PC-9 (cell line): ENCODE data around the gene BBS9. TPM values are rescaled to one million over a fixed set of nuclear protein-coding genes. Genes with fewer than 3 reads are reported as not detected.

ENCODE experiments used
- BruUV-seq: library from RNA; stranded (reverse); fragments of 400-500 nt; replicated peaks from 2 replicates; lab custom pipeline; 2021; lab: Mats Ljungman, UMichigan
- CTCF ChIA-PET: fragments of 300-600 bp; sonication (Branson Sonifier 250); formaldehyde crosslinking; loops from one replicate; lab custom pipeline; 2022; ENCODE audit warnings: antibody characterized with exemption; lab: Charles Lee
- POLR2A ChIA-PET: fragments of 300-600 bp; sonication (Branson Sonifier 250); formaldehyde crosslinking; loops from one replicate; lab custom pipeline; 2022; ENCODE audit warnings: antibody characterized with exemption; ENCODE audit not compliant: unreplicated experiment; lab: Charles Lee
- DNase-seq, 2 experiments: peaks; one replicate each; pipeline versions ENCODE4 v3.0.0 to v3.0.0-alpha.2; 2015 to 2022; ENCODE audit warnings: mixed read lengths in 1 of 2
- H2AFZ ChIP-seq: fragments of 200-600 bp; sonication (generic); 2 replicates; pipeline ENCODE4 v1.8.1; 2017; ENCODE audit warnings: antibody characterized with exemption
- H3F3A ChIP-seq: fragments of 200-600 bp; sonication (generic); 2 replicates; pipeline ENCODE4 v1.8.1; 2017; ENCODE audit warnings: antibody characterized with exemption, mild to moderate bottlenecking, low read depth; ENCODE audit not compliant: insufficient read depth
- H3K27ac ChIP-seq: fragments of 200-600 bp; sonication (generic); 2 replicates; pipeline ENCODE4 v1.6.1; 2016; ENCODE audit warnings: mixed run types
- H3K27me3 ChIP-seq: fragments of 200-600 bp; sonication (generic); 2 replicates; pipeline ENCODE4 v1.6.1; 2016; ENCODE audit warnings: low read depth, mixed run types; ENCODE audit not compliant: insufficient read depth
- H3K36me3 ChIP-seq: fragments of 200-600 bp; sonication (generic); 2 replicates; pipeline ENCODE4 v1.6.1; 2016; ENCODE audit warnings: low read depth, mixed run types
- H3K4me1 ChIP-seq: fragments of 200-600 bp; sonication (generic); replicated peaks from 2 replicates; pipeline ENCODE4 v1.6.1; 2016; ENCODE audit warnings: mixed run types; ENCODE audit not compliant: insufficient read depth
- H3K4me2 ChIP-seq: fragments of 200-600 bp; sonication (generic); 2 replicates; pipeline ENCODE4 v1.6.1; 2017; ENCODE audit warnings: mixed run types
- H3K4me3 ChIP-seq: fragments of 200-600 bp; sonication (generic); 2 replicates; pipeline ENCODE4 v1.6.1; 2016; ENCODE audit warnings: mixed run types
- H3K79me2 ChIP-seq: fragments of 200-600 bp; sonication (generic); 2 replicates; pipeline ENCODE4 v1.6.1; 2017; ENCODE audit warnings: low read depth, mixed run types
- H3K9me2 ChIP-seq: fragments of 200-600 bp; sonication (generic); 2 replicates; pipeline ENCODE4 v1.8.1; 2017; ENCODE audit warnings: mild to moderate bottlenecking; ENCODE audit not compliant: insufficient read depth
- H3K9me3 ChIP-seq: fragments of 200-600 bp; sonication (generic); 2 replicates; pipeline ENCODE4 v1.8.1; 2016; ENCODE audit warnings: low read depth; ENCODE audit not compliant: insufficient read depth
- H4K20me1 ChIP-seq: fragments of 200-600 bp; sonication (generic); 2 replicates; pipeline ENCODE4 v1.8.1; 2017; ENCODE audit not compliant: insufficient read depth
- CTCF ChIP-seq: fragments of 200-600 bp; sonication (generic); conservative IDR thresholded peaks from 2 replicates; pipeline ENCODE4 v1.6.1; 2017; ENCODE audit warnings: mixed run types, antibody characterized with exemption, mild to moderate bottlenecking, moderate library complexity
- EZH2 ChIP-seq: fragments of 200-600 bp; sonication (generic); IDR thresholded peaks from 2 replicates; pipeline ENCODE4 v1.8.0; 2017; ENCODE audit warnings: antibody characterized with exemption, low read depth
- intact Hi-C: fragments of 100-400 bp; cut with micrococcal nuclease; formaldehyde crosslinking; loops from one replicate; pipeline ENCODE4 v1.10.0; 2022; ENCODE audit not compliant: unreplicated experiment
- total RNA-seq: library from RNA; stranded (reverse); gene quantifications from 2 replicates; pipeline ENCODE4 v1.2.3, GENCODE V29; 2021

BBS9 gene
- total RNA-seq, 1 experiment from 2014 or later, result 12.4 TPM

- ChIA-PET CTCF (no interaction called here), POLR2A (no interaction called here)
- no peak overlapping the region for H3K4me3 ChIP-seq
- H3F3A ChIP-seq, result no peaks in the 10 kb centered on the region
- H3K9me2 ChIP-seq, result no peaks in the 10 kb centered on the region
- BruUV-seq, result no TSS peak
- no peaks in the 10 kb centered on the region for H4K20me1 ChIP-seq
- H3K27ac ChIP-seq, result no peak overlapping the region
- H3K27me3 ChIP-seq, result no peaks in the 10 kb centered on the region
- no peaks in the 10 kb centered on the region for H3K79me2 ChIP-seq
- H3K4me2 ChIP-seq, result no peak overlapping the region
- TF ChIP-seq EZH2 (no peak), CTCF (no peak)
- intact Hi-C loops, result no loop called here
- no peaks in the 10 kb centered on the region for H3K4me1 ChIP-seq
- no peaks in the 10 kb centered on the region for H3K36me3 ChIP-seq
- DNase-seq, result no peak
- no peak overlapping the region for H2AFZ ChIP-seq
- no peaks in the 10 kb centered on the region for H3K9me3 ChIP-seq
These were observed 293.7 kb downstream of the BBS9 start for GRCh38 chr7:33422825-33423645.

- Histone ChIP-seq H3K27ac (no peak overlapping the region), H3K4me1 (no peaks in the 10 kb centered on the region), H3K27me3 (no peaks in the 10 kb centered on the region), H2AFZ (no peak overlapping the region), H3K9me3 (no peaks in the 10 kb centered on the region), H3K79me2 (no peaks in the 10 kb centered on the region), H4K20me1 (no peaks in the 10 kb centered on the region), H3F3A (no peaks in the 10 kb centered on the region), H3K9me2 (no peaks in the 10 kb centered on the region), H3K36me3 (no peaks in the 10 kb centered on the region), H3K4me3 (no peak overlapping the region), H3K4me2 (no peak overlapping the region)
- CTCF ChIA-PET, result no interaction called here
- TF ChIP-seq EZH2, result no peak
- peak; percentile 75 for TF ChIP-seq CTCF
- intact Hi-C loops, result no loop called here
- POLR2A ChIA-PET, result no interaction called here
- no peak for DNase-seq
- BruUV-seq, result no TSS peak
These were observed 294.3 kb downstream of the BBS9 start for GRCh38 chr7:33423646-33424020.

GRCh38 chr7:33425395-33425794 lies 296.0 kb downstream of the BBS9 start:
- CTCF ChIA-PET, result no interaction called here
- DNase-seq, result no peak

More at GRCh38 chr7:33425395-33425794, 296.0 kb downstream of the BBS9 start:
- POLR2A ChIA-PET, result no interaction called here
- Histone ChIP-seq H2AFZ (no peak overlapping the region), H3K9me3 (no peaks in the 10 kb centered on the region), H3K9me2 (no peaks in the 10 kb centered on the region), H4K20me1 (no peaks in the 10 kb centered on the region), H3K79me2 (no peaks in the 10 kb centered on the region), H3K4me3 (no peak overlapping the region), H3K4me2 (no peak overlapping the region), H3K4me1 (no peaks in the 10 kb centered on the region), H3K36me3 (no peaks in the 10 kb centered on the region), H3K27me3 (no peaks in the 10 kb centered on the region), H3F3A (no peaks in the 10 kb centered on the region), H3K27ac (no peak overlapping the region)
- no TSS peak for BruUV-seq
- no peak for TF ChIP-seq EZH2
- no peak for TF ChIP-seq CTCF
- intact Hi-C loops, result no loop called here
